Measurements from ENCODE around the gene PSMC3IP. TPM values are rescaled to one million over a fixed set of nuclear protein-coding genes. Genes with fewer than 3 reads are reported as not detected.
"Not testable (repeated sequence)": the region's sequence is repeated elsewhere in the genome, so short reads cannot be mapped to it uniquely, and the experiment has no call there.

The PSMC3IP gene
- polyA plus RNA-seq, 1 donor (not counting 4 experiments of a cell fraction or from before 2014, with no cell fraction given), result 7.7 TPM

GRCh38 chr17:42612013-42612412, 34.5 kb upstream of the PSMC3IP start:
- dilution Hi-C loops (cut with MboI; ENCODE audit: extremely low pct_ligation_motif_present, low sequenced_read_pairs), result no loop called here
- Histone ChIP-seq H3K9me3 (ENCODE audit: control insufficient read depth, low read depth, low read length) (no peaks in the 10 kb centered on the region), H3K4me2 (ENCODE audit: control insufficient read depth, extremely low read depth, insufficient read depth, low read depth, low read length) (no peak overlapping the region), H3K4me1 (ENCODE audit: control insufficient read depth, extremely low read depth, insufficient read depth, low read length) (peaks cover 14% of the 10 kb centered on the region), H3K79me2 (ENCODE audit: control insufficient read depth, insufficient read depth, low read length) (peaks cover 28% of the 10 kb centered on the region), H3K36me3 (ENCODE audit: control insufficient read depth in 2 of 2, extremely low read depth in 1 of 2, insufficient read depth in 2 of 2, low read length in 2 of 2) (peaks cover 29 to 30% of the 10 kb centered on the region in 2 experiments), H3K9me1 (ENCODE audit: control insufficient read depth, extremely low read depth, insufficient read depth, low read length) (no peaks in the 10 kb centered on the region), H2AFZ (ENCODE audit: control insufficient read depth, low read length) (no peak overlapping the region), H3K27me3 (ENCODE audit: control insufficient read depth, extremely low read depth, insufficient read depth, low read length) (no peaks in the 10 kb centered on the region), H3K9ac (ENCODE audit: control insufficient read depth, extremely low read depth, insufficient read depth, low read length) (no peak overlapping the region), H3K27ac (ENCODE audit: control insufficient read depth, insufficient read depth, low read length) (no peak overlapping the region), H3K4me3 (ENCODE audit: control insufficient read depth in 2 of 3, extremely low read depth in 1 of 3, insufficient read depth in 2 of 3, low read depth in 1 of 3, low read length in 3 of 3) (no peak overlapping the region), H4K20me1 (ENCODE audit: control insufficient read depth, extremely low read depth, insufficient read depth, low read length) (no peaks in the 10 kb centered on the region)
- no peak for DNase-seq (ENCODE audit: low read depth, low spot score)
- TF ChIP-seq CTCF (optimal IDR thresholded peaks at IDR 0.05 in 1 of 3, IDR thresholded peaks at IDR 0.05 in 1 of 3, conservative IDR thresholded peaks at IDR 0.05 in 1 of 3; ENCODE audit: extremely low read depth in 1 of 3, insufficient read depth in 2 of 3, low read length in 3 of 3) (no peak), EZH2 (IDR thresholded peaks at IDR 0.05; ENCODE audit: low read length) (no peak)
- FAIRE-seq, result no peak

GRCh38 chr17:42609814-42610801, 32.6 kb upstream of the PSMC3IP start:
- peaks cover 18% of the 10 kb centered on the region for H3K4me1 ChIP-seq (ENCODE audit: control insufficient read depth, extremely low read depth, insufficient read depth, low read length)
- not testable (repeated sequence) for FAIRE-seq; H4K20me1 ChIP-seq (ENCODE audit: control insufficient read depth, extremely low read depth, insufficient read depth, low read length); H3K9me1 ChIP-seq (ENCODE audit: control insufficient read depth, extremely low read depth, insufficient read depth, low read length); DNase-seq (ENCODE audit: low read depth, low spot score); H3K9me3 ChIP-seq (ENCODE audit: control insufficient read depth, low read depth, low read length); H3K27me3 ChIP-seq (ENCODE audit: control insufficient read depth, extremely low read depth, insufficient read depth, low read length)
- peaks cover 46% of the 10 kb centered on the region for H3K79me2 ChIP-seq (ENCODE audit: control insufficient read depth, insufficient read depth, low read length)
- H3K4me3 ChIP-seq (ENCODE audit: control insufficient read depth in 2 of 3, extremely low read depth in 1 of 3, insufficient read depth in 2 of 3, low read depth in 1 of 3, low read length in 3 of 3), result peak overlapping the region; percentile 63 to 98 (median 80)
- peak overlapping the region; percentile 71 for H3K9ac ChIP-seq (ENCODE audit: control insufficient read depth, extremely low read depth, insufficient read depth, low read length)
- H2AFZ ChIP-seq (ENCODE audit: control insufficient read depth, low read length), result peak overlapping the region; percentile 79
- dilution Hi-C loops (cut with MboI; ENCODE audit: extremely low pct_ligation_motif_present, low sequenced_read_pairs), result loop anchor here (10.0 kb wide), 1 partner anchor 55 kb away; no protein-coding TSS in a partner anchor
- H3K36me3 ChIP-seq (ENCODE audit: control insufficient read depth in 2 of 2, extremely low read depth in 1 of 2, insufficient read depth in 2 of 2, low read length in 2 of 2), result peaks cover 23 to 28% of the 10 kb centered on the region in 2 experiments
- peak overlapping the region; percentile 47 for H3K27ac ChIP-seq (ENCODE audit: control insufficient read depth, insufficient read depth, low read length)
- H3K4me2 ChIP-seq (ENCODE audit: control insufficient read depth, extremely low read depth, insufficient read depth, low read depth, low read length), result peak overlapping the region; percentile 83
